Activated naive CD8-positive, alpha-beta T cell treated with anti-CD3 and anti-CD28 coated beads, Interleukin-2, amount 50 U/mL, for 16 hours (primary cell): Measurements from ENCODE around the gene HIF3A.

Experiments
- DNase-seq: peaks from one replicate; pipeline ENCODE4 v3.0.0-alpha.2; 2020; ENCODE audit warnings: low read depth, low spot score

Gene HIF3A

DNA sequence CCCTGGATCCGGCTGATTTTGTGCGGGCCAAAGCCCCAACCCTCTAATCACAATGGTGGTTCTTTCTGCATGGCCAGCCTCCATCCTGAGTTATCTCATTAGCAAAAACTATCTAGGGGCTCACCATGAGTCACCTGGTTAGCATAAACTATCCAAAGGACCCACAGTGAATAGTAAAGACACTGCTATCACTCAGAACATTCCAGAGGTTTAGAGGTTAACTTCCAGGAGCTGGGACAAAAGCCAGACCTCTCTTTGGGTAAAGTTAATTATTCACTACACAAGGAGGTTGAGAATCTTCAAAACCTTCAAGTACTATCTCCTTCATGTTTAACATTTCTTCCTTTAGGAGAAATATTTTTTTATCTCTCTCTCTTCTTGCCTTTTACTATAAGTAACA, 31.2 kb downstream of the HIF3A start:
- no peak for DNase-seq

DNA sequence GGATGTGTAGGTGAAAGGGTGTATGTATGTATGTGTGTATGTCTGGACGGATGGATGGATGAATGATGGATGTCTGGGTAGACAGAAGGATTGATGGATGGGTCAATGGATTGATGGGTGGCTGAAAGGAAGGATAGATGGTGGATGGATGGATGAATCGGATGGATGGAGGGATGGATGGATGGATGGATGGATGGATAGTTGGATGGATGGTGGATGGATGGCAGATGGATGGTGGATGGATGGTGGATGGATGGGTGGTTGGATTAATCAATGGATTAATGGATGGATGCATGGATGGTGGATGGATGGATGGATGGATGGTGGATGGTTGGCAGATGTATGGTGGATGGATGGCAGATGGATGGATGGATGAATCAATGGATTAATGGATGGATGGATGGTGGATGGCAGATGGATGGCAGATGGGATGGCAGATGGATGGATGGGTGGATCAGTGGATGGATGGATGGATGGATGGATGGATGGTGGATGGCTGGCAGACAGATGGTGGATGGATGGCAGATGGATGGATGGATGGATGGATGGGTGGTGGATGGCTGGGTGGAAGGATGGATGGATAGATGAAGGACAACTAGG, 33.6 kb downstream of the HIF3A start:
- no peak for DNase-seq

DNA sequence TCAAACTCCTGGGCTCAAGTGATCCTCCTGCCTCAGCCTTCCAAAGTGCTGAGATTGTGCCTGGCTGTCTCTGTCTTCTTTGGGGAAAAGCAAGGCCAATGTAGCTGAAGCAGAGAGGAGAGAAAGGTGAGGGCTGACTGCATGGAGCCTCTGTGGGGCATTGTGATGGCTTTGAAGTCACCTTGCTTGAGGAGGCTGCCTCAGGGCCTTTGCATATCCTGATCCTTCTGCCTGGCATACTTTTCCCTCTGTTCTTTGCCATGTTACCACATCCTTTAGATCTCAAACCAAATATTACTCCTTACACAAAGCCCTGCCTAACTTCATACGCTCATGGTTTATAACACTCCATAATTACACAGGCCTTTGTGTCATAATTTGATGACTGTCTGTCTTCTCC, 40.6 kb downstream of the HIF3A start:
- DNase-seq: no peak

DNA sequence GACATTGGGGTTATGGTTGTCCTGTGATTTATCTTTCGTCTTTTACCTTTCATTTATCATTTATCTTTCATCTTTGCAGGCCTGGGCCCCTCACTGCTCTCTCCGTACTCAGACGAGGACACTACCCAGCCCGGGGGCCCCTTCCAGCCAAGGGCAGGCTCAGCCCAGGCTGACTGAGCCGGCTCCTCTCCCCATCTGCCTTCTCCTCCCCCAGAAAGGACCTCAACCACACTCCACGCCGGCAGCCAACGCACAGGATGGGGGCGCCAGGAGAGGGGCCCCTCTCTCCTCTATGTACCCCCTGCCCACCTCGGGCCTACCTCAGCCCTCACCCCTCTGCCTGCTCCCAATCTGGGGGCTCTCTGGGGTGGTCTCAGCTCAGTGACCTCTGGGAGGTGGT, 42.6 kb downstream of the HIF3A start:
- DNase-seq: no peak

DNA sequence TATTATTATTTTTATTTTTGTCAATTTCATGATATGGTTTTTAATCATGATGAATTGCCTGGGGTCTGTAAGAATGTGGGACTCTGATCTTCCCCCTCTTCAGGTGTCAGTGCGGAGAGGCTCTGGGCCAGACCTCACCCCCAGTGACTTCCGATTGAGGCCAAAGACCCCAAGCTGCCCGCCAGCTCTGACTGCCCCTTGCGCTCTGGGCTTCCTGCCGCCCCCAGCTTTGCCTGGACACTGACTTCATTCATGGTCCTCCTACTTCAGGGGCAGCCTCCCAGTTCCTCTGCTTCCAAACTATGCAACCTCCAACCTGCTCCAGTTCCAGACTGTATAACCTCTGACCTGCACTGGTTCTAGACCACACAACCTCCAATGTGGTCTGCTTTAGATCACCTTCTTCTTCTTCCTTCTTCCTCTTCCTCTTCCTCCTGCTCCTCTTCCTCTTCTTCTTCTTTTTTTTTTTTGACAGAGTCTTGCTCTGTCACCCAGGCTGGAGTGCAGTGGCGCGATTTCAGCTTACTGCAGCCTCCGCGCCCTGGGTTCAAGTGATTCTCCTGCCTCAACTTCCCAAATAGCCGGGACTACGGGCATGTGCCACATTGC, 43.3 kb downstream of the HIF3A start:
- no peak for DNase-seq

DNA sequence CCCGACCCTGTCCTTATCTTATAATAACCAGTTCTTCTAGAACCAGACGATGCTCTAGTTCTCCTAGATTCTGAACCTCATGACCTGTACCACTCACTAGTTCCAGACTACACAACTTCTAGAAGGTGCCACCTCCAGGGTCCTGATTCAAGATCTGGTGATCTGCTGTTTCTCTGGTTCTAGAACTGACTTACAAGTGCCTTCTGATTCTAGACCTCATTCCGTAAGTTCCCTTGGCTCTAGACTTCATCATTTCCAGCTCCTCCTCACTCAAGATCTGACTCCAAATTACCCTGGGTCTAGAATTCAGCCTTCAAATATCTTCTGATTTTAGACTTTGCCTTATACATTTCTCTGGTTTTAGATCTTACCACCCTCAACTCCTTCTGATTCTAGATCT, 45.1 kb downstream of the HIF3A start:
- no peak for DNase-seq

DNA sequence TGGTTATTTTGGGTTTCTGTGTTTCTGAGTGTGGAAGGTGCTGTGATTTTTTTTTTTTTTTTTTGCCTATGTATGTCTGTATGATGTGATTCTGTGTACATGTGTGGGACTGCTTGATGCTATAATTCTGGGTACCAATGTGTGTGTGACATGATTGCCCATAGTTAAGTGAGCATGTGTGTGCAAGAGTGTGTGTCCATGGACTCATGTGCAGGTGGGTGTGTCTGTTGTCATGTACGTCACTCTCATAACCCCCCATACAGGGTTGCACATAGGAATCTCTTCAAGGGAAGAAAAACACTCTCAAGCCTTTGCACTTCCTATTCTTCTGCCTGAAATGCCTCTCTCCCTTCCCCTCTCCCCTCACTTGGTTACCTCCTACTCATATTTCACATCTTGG, 47.5 kb downstream of the HIF3A start:
- DNase-seq: no peak

DNA sequence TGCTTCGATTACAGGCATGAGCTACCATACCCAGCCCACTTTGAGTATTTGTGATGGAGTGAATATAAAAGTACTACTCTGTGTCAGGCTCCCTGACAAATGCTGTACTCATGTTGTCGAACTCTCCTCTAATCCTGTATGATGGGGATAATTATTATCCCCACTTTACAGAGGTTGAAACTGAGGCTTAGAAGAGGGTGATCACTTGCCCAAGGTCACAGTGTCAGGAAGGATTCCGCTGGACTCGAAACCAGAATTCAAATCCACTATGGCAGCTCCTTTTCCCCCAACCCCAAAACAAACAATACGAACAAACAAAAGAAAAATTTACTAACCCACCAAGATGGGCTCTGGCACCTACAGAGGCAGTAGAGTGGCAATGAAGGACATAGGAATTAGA, 48.3 kb downstream of the HIF3A start:
- no peak for DNase-seq

DNA sequence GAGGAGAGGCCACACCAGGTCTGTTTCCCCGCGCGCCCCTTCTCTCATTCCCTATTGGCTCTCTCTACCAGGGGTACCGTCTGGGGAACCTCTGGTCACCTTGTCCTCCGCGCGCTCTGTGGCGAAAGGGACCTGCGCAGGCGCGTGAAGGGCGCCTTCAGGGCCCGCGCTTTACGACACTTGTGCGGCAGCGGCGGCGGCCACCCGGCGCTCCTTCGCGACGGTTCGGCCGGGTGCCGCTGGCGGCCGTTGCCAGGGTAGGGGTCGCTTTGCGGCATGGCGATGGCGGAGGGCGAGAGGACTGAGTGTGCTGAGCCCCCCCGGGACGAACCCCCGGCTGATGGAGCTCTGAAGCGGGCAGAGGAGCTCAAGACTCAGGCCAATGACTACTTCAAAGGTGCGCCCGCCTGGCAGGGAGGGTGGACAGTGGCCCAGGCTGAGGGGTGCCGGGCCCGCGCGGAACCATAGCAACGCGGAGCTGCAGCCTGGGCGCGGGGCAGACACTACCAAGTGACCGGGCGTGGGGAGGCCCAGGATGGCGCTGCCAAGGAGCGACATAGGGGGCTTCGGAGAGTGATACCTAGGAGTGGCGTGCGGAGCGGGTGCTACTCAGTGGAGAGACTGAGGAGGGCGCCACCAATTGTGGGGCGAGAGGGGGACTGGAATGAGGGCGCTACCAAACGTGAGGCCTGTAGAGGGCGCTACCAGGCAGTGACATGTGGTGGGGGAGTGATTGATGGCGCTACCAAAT, 50.2 kb downstream of the HIF3A start, which contains the start of gene PPP5C:
TSS of gene PPP5C (plus strand) at position 267 of the 751 bp plus-strand sequence. CDS start at position 277, 10 bp downstream.
- peak; percentile 70 for DNase-seq

DNA sequence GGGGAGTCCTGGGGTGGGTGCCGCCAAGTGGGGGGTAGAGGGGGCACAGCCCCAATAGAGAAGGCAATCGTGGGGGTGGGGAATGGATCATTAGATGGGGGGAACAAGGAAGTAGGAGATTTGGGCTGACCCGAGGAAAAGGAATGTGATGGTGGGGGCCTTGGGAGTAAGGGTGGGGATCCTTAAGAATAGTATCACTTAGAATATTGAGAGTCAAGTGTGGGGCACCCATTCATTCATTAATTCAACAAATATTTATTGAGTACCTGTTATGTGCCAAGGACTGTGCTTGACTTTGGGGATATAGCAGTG, 50.7 kb downstream of the HIF3A start:
- no peak for DNase-seq

DNA sequence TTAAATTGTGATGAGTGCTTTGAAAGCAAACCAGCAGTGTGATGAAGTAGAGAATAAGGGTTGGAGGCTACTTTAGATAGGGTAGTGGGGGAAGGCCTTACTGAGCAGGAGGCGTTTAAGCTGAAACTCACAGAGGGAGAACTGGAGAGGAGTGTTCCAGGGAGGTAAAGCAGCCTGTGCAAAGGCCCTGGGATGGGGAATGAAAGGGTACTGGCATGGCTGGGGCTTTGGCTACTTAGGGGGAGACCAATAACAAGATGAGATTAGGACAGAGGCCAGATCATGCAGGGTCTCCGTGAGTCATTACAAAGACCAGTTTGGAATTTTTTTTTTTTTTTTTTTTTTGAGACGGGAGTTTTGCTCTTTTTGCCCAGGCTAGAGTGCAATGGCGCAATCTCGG, 51.1 kb downstream of the HIF3A start:
- no peak for DNase-seq

DNA sequence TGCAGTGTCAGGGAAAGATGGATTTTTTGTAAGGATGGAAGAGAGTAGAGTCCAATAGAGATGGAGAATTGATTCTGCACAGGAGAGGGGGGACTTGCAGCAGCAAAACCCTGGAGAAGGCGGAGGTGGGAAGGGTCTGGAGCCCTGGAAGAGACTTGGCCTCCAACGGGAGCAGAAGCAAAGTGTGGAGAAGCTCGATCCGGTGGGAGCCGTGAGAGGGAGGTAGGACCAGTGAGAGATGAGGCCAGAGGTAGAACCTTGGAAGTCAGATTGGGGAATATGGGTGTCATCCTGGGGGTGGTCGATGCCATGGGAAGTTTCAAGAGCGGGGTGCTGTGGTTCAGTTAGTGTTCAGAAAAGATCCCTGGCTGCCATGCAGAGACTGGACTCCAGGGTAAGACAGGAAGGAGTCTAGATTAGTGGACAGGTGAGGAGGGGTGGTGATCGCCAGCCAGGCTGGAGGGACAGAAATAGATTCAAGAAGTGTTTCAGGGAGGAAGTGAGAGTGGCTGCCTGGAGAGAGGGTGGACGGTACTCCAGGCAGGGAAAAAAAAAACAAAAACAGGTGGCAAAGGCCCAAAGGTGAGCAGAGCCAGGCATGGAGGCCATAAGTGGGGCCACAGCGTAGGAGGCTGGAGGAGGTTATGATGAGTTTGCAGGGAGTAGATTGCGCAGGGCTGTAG, 52.6 kb downstream of the HIF3A start:
- no peak for DNase-seq

DNA sequence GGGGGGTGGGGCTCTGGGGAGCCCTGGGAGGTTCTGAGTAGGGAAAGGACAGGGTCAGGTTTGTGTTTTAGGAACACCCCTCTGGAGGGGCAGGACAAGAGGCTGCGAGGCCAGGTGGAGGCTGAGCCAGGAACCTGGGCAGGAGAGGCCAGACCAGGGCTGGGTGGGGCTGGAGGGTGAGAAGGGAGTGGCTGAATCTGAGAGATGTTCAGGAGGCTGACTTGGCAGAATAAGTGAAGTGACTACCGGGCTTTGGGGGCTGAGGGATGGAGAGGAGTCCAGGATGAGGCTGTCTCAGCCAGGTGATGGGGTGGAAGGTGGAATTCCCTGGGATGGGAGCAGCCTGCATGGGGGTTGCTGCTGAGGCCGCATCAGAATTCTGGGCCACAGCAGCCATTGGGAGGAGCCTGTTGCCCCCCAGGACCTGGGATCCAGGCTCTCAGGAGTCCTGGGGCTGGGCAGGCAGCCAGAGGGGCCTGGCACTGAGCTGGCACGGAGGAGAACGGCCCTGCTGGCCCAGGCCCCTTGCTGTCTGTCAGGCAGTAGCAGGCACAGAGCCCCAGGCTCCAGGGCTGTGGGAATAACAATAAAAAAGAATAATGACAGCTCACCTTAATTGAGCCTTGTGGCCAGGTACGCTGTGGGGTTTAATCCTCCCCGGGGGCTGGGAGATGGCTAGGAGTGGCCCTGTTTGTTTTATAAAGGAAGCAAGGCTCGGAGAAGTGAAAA, 53.4 kb downstream of the HIF3A start:
- no peak for DNase-seq

DNA sequence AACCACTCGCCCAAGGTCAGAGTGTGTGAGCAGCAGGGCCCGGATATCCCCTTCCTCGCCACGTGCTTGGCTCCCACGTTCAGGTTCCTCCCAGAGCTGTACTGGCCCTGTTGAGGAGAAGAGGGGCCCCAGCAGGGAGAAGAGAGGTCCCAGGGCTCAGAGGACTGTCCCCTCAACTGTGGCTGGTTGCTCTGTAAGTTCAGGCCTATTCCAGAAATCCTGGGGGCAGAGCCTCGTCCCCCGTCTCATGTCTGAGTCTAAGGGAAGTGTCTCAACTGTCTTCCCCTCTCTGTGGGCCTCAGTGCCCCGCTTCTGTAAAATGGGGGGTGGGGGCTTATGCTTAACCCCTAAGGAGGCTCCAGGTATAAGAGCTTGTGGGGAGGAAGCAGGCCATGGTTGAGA, 53.9 kb downstream of the HIF3A start:
- no peak for DNase-seq

DNA sequence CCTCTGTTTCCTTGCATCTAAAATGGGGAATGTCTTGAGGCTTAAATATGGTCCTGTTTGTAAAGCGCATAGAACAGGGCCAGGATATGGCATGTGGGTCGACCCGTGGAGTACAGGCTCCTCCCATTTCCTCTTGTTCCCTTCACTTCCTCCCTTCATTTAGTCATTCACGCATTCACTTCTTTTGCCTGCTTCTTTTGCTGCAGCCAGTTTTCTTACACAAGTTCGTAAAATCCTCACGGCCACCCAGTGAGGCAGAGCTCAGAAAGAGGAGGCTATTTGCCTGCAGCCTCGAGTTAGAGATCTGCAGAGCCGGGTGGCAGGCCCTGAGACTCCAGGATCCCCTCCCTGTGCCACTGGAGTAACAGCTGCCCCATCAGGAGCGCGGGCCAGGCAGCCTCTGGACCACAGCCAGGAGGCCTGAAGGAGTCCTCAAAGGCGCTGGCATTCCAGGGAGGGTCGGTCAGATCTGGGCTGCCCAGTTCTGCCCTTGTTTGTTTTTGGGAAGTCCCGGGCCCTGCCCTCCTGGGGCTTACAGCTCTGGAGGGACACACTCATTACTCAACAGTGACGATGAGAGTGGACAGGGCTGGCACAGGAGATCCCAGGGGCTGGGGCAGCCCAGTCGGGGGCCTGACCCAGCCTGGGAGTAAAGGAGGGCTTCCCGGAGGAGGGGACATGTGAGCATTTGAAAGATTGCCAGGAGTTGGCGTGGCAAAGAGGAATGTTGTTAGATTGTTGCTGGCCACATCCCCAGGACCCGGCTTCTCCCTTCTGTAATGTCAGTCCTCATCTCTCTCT, 54.6 kb downstream of the HIF3A start:
- no peak for DNase-seq

DNA sequence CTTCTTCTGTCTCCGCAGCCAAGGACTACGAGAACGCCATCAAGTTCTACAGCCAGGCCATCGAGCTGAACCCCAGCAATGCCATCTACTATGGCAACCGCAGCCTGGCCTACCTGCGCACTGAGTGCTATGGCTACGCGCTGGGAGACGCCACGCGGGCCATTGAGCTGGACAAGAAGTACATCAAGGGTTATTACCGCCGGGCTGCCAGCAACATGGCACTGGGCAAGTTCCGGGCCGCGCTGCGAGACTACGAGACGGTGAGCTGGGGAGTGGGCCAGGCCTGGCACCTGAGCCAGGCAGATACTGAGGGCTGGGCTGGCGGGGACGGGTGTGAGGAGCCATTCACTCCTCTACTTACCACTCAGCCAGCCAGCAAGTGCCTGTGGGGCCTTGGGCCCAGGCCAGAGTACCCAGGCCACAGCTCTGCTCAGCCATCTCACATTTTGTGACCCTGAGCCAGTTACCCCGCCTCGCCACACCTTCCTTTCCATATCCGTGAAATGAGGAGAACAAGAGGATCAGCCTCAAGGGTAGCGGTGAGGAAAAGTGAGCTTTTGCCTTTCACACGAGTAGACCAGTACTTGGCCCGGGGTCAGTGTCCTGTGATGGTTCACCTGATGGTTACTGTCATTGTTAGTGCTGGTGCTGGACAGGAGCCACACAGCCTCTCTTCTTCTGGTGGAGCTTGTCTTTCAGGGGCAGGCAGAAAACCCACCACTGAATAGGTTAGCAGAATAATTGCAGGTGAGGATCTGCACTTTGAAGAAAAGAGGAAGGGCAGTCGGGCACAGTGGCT, 57.1 kb downstream of the HIF3A start:
- DNase-seq: no peak

DNA sequence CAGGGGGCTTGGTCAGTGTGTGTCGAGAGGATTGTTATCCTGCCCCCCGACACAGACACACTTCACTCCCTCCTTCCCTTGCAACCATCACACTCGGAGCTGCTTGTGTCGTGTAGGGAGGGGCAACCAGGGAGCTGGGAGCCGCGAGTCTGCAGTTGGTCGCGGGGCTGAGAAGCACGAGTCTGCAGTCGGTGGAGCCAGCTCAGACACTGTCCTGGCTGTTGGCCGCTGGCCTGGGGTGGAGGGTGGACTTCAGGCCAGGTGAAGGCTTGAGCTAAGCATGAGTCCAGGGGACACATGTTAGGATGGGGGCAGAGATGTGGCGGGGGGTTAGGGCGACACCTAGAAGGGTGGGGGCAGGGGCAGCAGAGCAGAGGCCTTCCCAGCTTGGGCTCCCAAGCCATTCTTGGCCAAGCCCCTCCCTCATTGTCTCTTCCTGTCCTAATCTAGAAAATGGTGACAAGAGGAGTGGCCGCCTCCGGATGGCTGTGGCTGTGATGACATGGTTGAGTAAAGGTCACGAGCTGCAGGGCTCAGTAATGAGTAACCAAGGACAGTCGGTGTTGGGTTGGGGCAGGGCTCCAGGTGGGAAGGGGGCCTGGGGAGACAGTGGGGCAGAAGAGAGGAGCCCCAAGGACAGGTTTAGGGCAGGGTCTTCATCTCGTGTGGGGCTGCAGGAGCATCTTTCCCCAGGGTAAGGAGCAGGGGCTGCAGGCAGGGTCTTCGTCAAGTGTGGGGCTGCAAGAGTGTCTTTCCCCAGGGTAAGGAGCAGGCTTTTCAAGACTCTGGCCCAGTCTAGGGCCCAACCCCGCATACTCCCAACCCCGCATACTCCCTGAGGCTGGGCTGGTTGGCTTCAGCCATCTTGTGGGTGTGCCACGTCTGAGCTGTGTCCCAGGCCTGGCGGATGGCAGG, 58.6 kb downstream of the HIF3A start:
- no peak for DNase-seq

DNA sequence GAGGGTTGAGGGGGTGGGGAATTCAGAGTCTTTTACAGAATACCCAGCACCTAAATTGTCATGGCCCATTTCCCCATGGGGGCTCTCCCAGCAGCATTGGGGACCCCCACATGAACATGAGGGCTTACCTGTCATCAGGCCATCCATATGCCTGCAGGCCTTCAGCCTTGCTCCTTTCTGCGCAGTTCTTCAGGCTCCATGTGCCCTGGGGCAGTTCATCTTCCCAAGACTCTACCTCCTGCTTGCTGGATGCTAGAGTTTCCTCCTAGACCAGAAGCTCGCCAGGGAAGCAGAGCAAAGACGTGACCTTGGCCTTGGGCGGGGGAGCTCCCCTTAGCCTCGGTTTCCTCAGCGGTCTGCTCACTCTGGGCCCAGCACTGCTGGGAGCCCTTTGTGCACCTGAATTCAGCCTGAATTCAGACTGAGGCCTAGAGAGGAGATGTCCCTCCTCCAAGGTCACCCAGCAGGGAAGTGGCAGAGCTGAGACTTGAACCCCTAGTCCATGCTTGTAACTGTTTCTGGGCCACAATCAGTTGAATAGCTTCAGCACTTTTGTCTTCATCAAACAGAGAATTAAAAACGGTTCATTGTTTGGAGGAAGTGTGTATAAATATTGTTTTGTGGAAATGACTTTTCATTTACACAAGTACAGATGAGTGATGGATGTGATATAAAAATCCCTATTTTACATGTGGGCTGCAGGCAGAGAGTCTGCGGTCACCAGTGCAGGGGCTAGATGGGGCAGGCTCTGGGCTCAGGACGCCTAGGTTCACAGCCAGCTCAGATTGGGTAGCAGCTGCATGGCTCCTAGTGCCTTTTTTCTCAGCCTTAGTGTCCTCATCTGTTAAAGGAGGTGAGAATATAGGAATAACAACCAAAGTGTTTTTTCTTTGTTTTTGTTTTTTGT, 59.6 kb downstream of the HIF3A start:
- no peak for DNase-seq
